Endothelial cell of umbilical vein (primary cell): ENCODE measurements around the gene ADGRG7. TPM values are rescaled to one million over a fixed set of nuclear protein-coding genes. Genes with fewer than 3 reads are reported as not detected.

Source experiments
- BruUV-seq: library from RNA; stranded (reverse); fragments of 400-500 nt; replicated peaks from 2 replicates; lab custom pipeline; 2021; lab: Mats Ljungman, UMichigan
- CTCF ChIA-PET: fragments of 300-600, 350-600 bp; sonication (Branson Sonifier 250); formaldehyde crosslinking; loops from one replicate; lab custom pipeline; 2021; ENCODE audit warnings: antibody characterized with exemption, inconsistent platforms; lab: Charles Lee
- POLR2A ChIA-PET: fragments of 300-600, 350-600 bp; sonication (Branson Sonifier 250); formaldehyde crosslinking; loops from one replicate; lab custom pipeline; 2021; ENCODE audit warnings: antibody characterized with exemption, inconsistent platforms; lab: Charles Lee
- DNase-seq: peaks from one replicate; pipeline ENCODE4 v3.0.0-alpha.2; 2011; ENCODE audit warnings: low read depth, low spot score
- FAIRE-seq: peaks from 2 replicates; lab custom pipeline; 2011; peaks lifted over from hg19 to GRCh38; lab: Jason Lieb, UNC
- H2AFZ ChIP-seq: 2 replicates; pipeline ENCODE4 v1.6.0; 2012; ENCODE audit warnings: low read depth, low read length, control low read depth, inconsistent platforms
- H3K27ac ChIP-seq: 2 replicates; pipeline ENCODE4 v1.5.1; 2011; ENCODE audit warnings: low read depth, mild to moderate bottlenecking, control low read depth, low read length, moderate library complexity; ENCODE audit not compliant: insufficient read depth
- H3K27me3 ChIP-seq, 2 experiments: 2 replicates each; pipeline versions ENCODE4 v1.6.0 to v1.6.1; 2011; ENCODE audit warnings: low read length in 2 of 2, mixed read lengths in 1 of 2; ENCODE audit not compliant: control insufficient read depth in 2 of 2, insufficient read depth in 2 of 2
- H3K36me3 ChIP-seq, 2 experiments: 2 replicates in 1 of 2; 3 replicates in 1 of 2; pipeline ENCODE4 v1.5.1; 2011; ENCODE audit warnings: low read length in 2 of 2, mild to moderate bottlenecking in 1 of 2, moderate library complexity in 1 of 2; ENCODE audit not compliant: control insufficient read depth in 2 of 2, insufficient read depth in 2 of 2; ENCODE audit errors: extremely low read depth in 1 of 2
- H3K4me1 ChIP-seq: 3 replicates; pipeline ENCODE4 v1.5.1; 2011; ENCODE audit warnings: mild to moderate bottlenecking, low read length; ENCODE audit not compliant: control insufficient read depth, insufficient read depth; ENCODE audit errors: extremely low read depth
- H3K4me2 ChIP-seq: 2 replicates; pipeline ENCODE4 v1.6.1; 2011; ENCODE audit warnings: low read length, control low read depth, mixed read lengths; ENCODE audit not compliant: insufficient read depth
- H3K4me3 ChIP-seq, 3 experiments: fragments of 200-600 bp in 1 of 3; sonication (generic), shearing (Covaris generic) in 1 of 3; replicated peaks in 1 of 3; 2 replicates each; pipeline ENCODE4 v1.5.1; 2011 to 2016; ENCODE audit warnings: control low read depth in 3 of 3, low read length in 3 of 3, mild to moderate bottlenecking in 2 of 3, inconsistent platforms in 1 of 3, low read depth in 1 of 3, moderate library complexity in 1 of 3; ENCODE audit not compliant: insufficient read depth in 1 of 3
- H3K79me2 ChIP-seq: 2 replicates; pipeline ENCODE4 v1.6.0; 2012; ENCODE audit warnings: low read length, inconsistent platforms; ENCODE audit not compliant: control insufficient read depth, insufficient read depth
- H3K9ac ChIP-seq: replicated peaks from 2 replicates; pipeline ENCODE3; 2011; ENCODE audit warnings: low read length, control low read depth; ENCODE audit not compliant: insufficient read depth; ENCODE audit errors: extremely low read depth
- H3K9me1 ChIP-seq: replicated peaks from 3 replicates; pipeline ENCODE4 v1.6.0; 2011; ENCODE audit warnings: mild to moderate bottlenecking, low read length; ENCODE audit not compliant: control insufficient read depth, insufficient read depth; ENCODE audit errors: extremely low read depth
- H3K9me3 ChIP-seq: replicated peaks from 2 replicates; pipeline ENCODE4 v1.5.1; 2012; ENCODE audit warnings: low read length, inconsistent platforms; ENCODE audit not compliant: control insufficient read depth, insufficient read depth
- H4K20me1 ChIP-seq: replicated peaks from 2 replicates; pipeline ENCODE3; 2011; ENCODE audit warnings: mild to moderate bottlenecking, low read length; ENCODE audit not compliant: control insufficient read depth, insufficient read depth; ENCODE audit errors: extremely low read depth
- EZH2 ChIP-seq: IDR thresholded peaks from 2 replicates; pipeline ENCODE4 v1.6.1; 2012; ENCODE audit warnings: borderline replicate concordance, low read depth, mild to moderate bottlenecking, moderate library complexity, low read length, inconsistent platforms; ENCODE audit not compliant: severe bottlenecking
- FOS ChIP-seq: IDR thresholded peaks from 2 replicates; pipeline ENCODE4 v1.6.1; 2011; ENCODE audit warnings: mild to moderate bottlenecking, low read length, moderate library complexity, borderline replicate concordance; ENCODE audit not compliant: insufficient read depth
- GATA2 ChIP-seq: IDR thresholded peaks from 2 replicates; pipeline ENCODE4 v1.7.0; 2011; ENCODE audit warnings: low read depth, mild to moderate bottlenecking, moderate library complexity, mixed read lengths, low read length; ENCODE audit not compliant: insufficient read length, insufficient read depth
- JUN ChIP-seq: IDR thresholded peaks from 2 replicates; pipeline ENCODE4 v1.6.1; 2011; ENCODE audit warnings: borderline replicate concordance, low read depth; ENCODE audit not compliant: insufficient read length, insufficient read depth
- MYC ChIP-seq: IDR thresholded peaks from one replicate; pipeline ENCODE4 v1.6.1; 2011; ENCODE audit warnings: mild to moderate bottlenecking, low read depth, low read length
- POLR2A ChIP-seq: IDR thresholded peaks from 2 replicates; pipeline ENCODE4 v1.6.1; 2012; ENCODE audit warnings: low read depth, mild to moderate bottlenecking, control low read depth, low read length
- POLR2AphosphoS5 ChIP-seq: IDR thresholded peaks from 2 replicates; pipeline ENCODE4 v1.6.1; 2012; ENCODE audit warnings: low read depth, mild to moderate bottlenecking, control low read depth, low read length, moderate library complexity; ENCODE audit not compliant: insufficient read depth
- dilution Hi-C: fragments of 300-500 bp; cut with MboI; formaldehyde crosslinking; loops from one replicate; pipeline ENCODE4 v1.15.0; 2019; ENCODE audit warnings: low sequenced_read_pairs; ENCODE audit not compliant: extremely low pct_ligation_motif_present
- intact Hi-C: fragments of 100-400 bp; cut with micrococcal nuclease; formaldehyde crosslinking; loops from one replicate; pipeline ENCODE4 v1.10.0; 2022
- polyA plus RNA-seq, 4 experiments: library from polyadenylated mRNA; depleted of rRNA in 3 of 4; stranded (reverse) in 3 of 4; unstranded in 1 of 4; fragments of >200 nt; gene quantifications; 2 replicates each; pipeline versions ENCODE4 v1.2.1 to v1.2.3, GENCODE V29; 2011 to 2012; ENCODE audit warnings: missing spikeins in 1 of 4
- total RNA-seq: library from RNA; stranded (reverse); gene quantifications from 2 replicates; pipeline ENCODE4 v1.2.3, GENCODE V29; 2021
- TF ChIP-seq, protein P1 (sequence below), 2 donors: IDR thresholded peaks; 1 replicate in 1 of 2; 2 replicates in 1 of 2; pipeline ENCODE4 v1.5.1; 2011; ENCODE audit warnings: low read length in 2 of 2, mild to moderate bottlenecking in 2 of 2, moderate library complexity in 2 of 2, control low read depth in 1 of 2, inconsistent platforms in 1 of 2, low read depth in 1 of 2; ENCODE audit not compliant: insufficient read depth in 1 of 2; ENCODE audit errors: extremely low read depth in 1 of 2
- TF ChIP-seq, protein P2 (sequence below): IDR thresholded peaks from 2 replicates; pipeline ENCODE4 v1.6.1; 2011; ENCODE audit not compliant: insufficient read depth, insufficient read length

The ADGRG7 gene
- total and polyA plus RNA-seq, 2 donors (not counting 3 experiments of a cell fraction or from before 2014, with no cell fraction given), result not detected

DNA sequence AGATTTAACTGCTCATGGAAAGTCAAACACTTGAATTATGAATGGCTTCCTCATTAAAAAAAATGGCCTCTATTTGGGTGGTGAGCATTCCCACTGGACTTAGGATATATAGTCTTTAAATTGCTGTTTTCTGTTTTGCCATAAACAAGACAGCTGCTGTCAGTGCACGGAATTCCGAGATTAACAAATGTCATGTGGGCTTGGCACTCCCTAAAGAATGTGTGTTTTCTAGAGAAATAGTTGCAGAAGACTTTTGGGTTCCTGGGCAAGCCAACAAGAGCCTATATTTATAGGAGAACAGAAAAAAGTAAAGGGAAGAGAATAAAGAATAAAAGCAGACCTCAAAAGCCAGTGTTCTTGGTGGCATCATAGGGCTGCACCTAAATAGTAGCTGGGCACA is 86.3 kb downstream of the ADGRG7 start:
- Histone ChIP-seq H3K79me2 (no peaks in the 10 kb centered on the region), H3K9ac (no peak overlapping the region), H3K4me1 (no peaks in the 10 kb centered on the region), H2AFZ (no peak overlapping the region), H3K27ac (no peak overlapping the region), H3K9me3 (no peaks in the 10 kb centered on the region), H3K36me3 (no peaks in the 10 kb centered on the region), H3K9me1 (no peaks in the 10 kb centered on the region), H3K4me2 (no peak overlapping the region), H3K27me3 (peaks cover 12 to 38% of the 10 kb centered on the region in 2 experiments), H3K4me3 (no peak overlapping the region), H4K20me1 (no peaks in the 10 kb centered on the region)
- TF ChIP-seq GATA2, result no peak
- TF ChIP-seq MYC, result no peak
- no peak for TF ChIP-seq JUN
- TF ChIP-seq POLR2AphosphoS5, result no peak
- no peak for TF ChIP-seq FOS
- no peak for TF ChIP-seq POLR2A
- TF ChIP-seq, protein P1, sequence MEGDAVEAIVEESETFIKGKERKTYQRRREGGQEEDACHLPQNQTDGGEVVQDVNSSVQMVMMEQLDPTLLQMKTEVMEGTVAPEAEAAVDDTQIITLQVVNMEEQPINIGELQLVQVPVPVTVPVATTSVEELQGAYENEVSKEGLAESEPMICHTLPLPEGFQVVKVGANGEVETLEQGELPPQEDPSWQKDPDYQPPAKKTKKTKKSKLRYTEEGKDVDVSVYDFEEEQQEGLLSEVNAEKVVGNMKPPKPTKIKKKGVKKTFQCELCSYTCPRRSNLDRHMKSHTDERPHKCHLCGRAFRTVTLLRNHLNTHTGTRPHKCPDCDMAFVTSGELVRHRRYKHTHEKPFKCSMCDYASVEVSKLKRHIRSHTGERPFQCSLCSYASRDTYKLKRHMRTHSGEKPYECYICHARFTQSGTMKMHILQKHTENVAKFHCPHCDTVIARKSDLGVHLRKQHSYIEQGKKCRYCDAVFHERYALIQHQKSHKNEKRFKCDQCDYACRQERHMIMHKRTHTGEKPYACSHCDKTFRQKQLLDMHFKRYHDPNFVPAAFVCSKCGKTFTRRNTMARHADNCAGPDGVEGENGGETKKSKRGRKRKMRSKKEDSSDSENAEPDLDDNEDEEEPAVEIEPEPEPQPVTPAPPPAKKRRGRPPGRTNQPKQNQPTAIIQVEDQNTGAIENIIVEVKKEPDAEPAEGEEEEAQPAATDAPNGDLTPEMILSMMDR (IDR thresholded peaks at IDR 0.05; ENCODE audit: extremely low read depth in 1 of 2, insufficient read depth in 1 of 2, low read depth in 1 of 2, low read length in 2 of 2), result no peak
- no peak for TF ChIP-seq EZH2
- TF ChIP-seq, protein P2, sequence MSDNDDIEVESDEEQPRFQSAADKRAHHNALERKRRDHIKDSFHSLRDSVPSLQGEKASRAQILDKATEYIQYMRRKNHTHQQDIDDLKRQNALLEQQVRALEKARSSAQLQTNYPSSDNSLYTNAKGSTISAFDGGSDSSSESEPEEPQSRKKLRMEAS, result no peak
- dilution Hi-C loops (no loop called here), intact Hi-C loops (no loop called here)
- ChIA-PET CTCF (no interaction called here), POLR2A (no interaction called here)
- FAIRE-seq (no peak), DNase-seq (no peak)
- no TSS peak for BruUV-seq
